H9 (cell line): ENCODE results near the gene HRH1. TPM values are rescaled to one million over a fixed set of nuclear protein-coding genes. Genes with fewer than 3 reads are reported as not detected.
"Not testable (repeated sequence)": the region's sequence is repeated elsewhere in the genome, so short reads cannot be mapped to it uniquely, and the experiment has no call there.

Source experiments
- DNase-seq: peaks from one replicate; pipeline ENCODE4 v3.0.0-alpha.2; 2017
- H2AFZ ChIP-seq: one replicate; pipeline ENCODE4 v1.6.1; 2013; ENCODE audit warnings: mild to moderate bottlenecking, low read length, control low read depth, moderate library complexity
- H2AK5ac ChIP-seq: 2 replicates; pipeline ENCODE4 v1.6.1; 2013; ENCODE audit warnings: low read length, control low read depth, mixed read lengths; ENCODE audit not compliant: insufficient read length
- H2BK120ac ChIP-seq: one replicate; pipeline ENCODE4 v1.6.1; 2013; ENCODE audit warnings: low read depth, mild to moderate bottlenecking, low read length, control low read depth, inconsistent platforms; ENCODE audit not compliant: poor library complexity, severe bottlenecking
- H2BK12ac ChIP-seq: 2 replicates; pipeline ENCODE4 v1.6.1; 2013; ENCODE audit warnings: low read length, control low read depth, mixed read lengths, low read depth; ENCODE audit not compliant: insufficient read length
- H2BK15ac ChIP-seq: 2 replicates; pipeline ENCODE4 v1.6.1; 2013; ENCODE audit warnings: low read depth, low read length, control low read depth
- H2BK20ac ChIP-seq: one replicate; pipeline ENCODE4 v1.6.1; 2013; ENCODE audit warnings: low read depth, mild to moderate bottlenecking, low read length, control low read depth, inconsistent platforms; ENCODE audit not compliant: poor library complexity, severe bottlenecking
- H2BK5ac ChIP-seq: 2 replicates; pipeline ENCODE4 v1.6.1; 2013; ENCODE audit warnings: low read length, control low read depth, mixed read lengths; ENCODE audit not compliant: insufficient read length
- H3K14ac ChIP-seq: 2 replicates; pipeline ENCODE4 v1.6.1; 2013; ENCODE audit warnings: low read length, control low read depth; ENCODE audit not compliant: insufficient read depth
- H3K18ac ChIP-seq: 2 replicates; pipeline ENCODE4 v1.6.1; 2013; ENCODE audit warnings: low read depth, mild to moderate bottlenecking, mixed read lengths, low read length, control low read depth; ENCODE audit not compliant: insufficient read length
- H3K23ac ChIP-seq: 2 replicates; pipeline ENCODE4 v1.6.1; 2013; ENCODE audit warnings: low read length, control low read depth, mixed read lengths, low read depth; ENCODE audit not compliant: insufficient read length
- H3K23me2 ChIP-seq: 2 replicates; pipeline ENCODE4 v1.6.1; 2013; ENCODE audit warnings: low read depth, mild to moderate bottlenecking, mixed read lengths, low read length, control low read depth; ENCODE audit not compliant: insufficient read length, poor library complexity, severe bottlenecking
- H3K27ac ChIP-seq: 2 replicates; pipeline ENCODE4 v1.5.1; 2013; ENCODE audit warnings: low read length, control low read depth, mixed read lengths, low read depth; ENCODE audit not compliant: insufficient read length
- H3K27me3 ChIP-seq: 2 replicates; pipeline ENCODE4 v1.6.1; 2013; ENCODE audit warnings: low read length, control low read depth, inconsistent platforms; ENCODE audit not compliant: insufficient read depth
- H3K4ac ChIP-seq: 2 replicates; pipeline ENCODE4 v1.6.1; 2013; ENCODE audit warnings: low read depth, mild to moderate bottlenecking, control low read depth, inconsistent platforms, low read length, moderate library complexity
- H3K4me1 ChIP-seq: 2 replicates; pipeline ENCODE4 v1.6.1; 2013; ENCODE audit warnings: low read length, control low read depth, inconsistent platforms; ENCODE audit not compliant: insufficient read depth
- H3K4me2 ChIP-seq: 2 replicates; pipeline ENCODE4 v1.6.1; 2013; ENCODE audit warnings: low read length, control low read depth, mixed read lengths; ENCODE audit not compliant: insufficient read length, insufficient read depth
- H3K56ac ChIP-seq: 2 replicates; pipeline ENCODE4 v1.6.1; 2013; ENCODE audit warnings: low read depth, mild to moderate bottlenecking, mixed read lengths, low read length, control low read depth; ENCODE audit not compliant: insufficient read length
- H3K79me1 ChIP-seq: 2 replicates; pipeline ENCODE4 v1.6.1; 2013; ENCODE audit warnings: low read depth, mild to moderate bottlenecking, moderate library complexity, low read length, control low read depth, inconsistent platforms; ENCODE audit not compliant: insufficient read depth, poor library complexity, severe bottlenecking
- H3K79me2 ChIP-seq: 2 replicates; pipeline ENCODE4 v1.6.1; 2013; ENCODE audit warnings: low read length, control low read depth, inconsistent platforms; ENCODE audit not compliant: insufficient read depth
- H3K9ac ChIP-seq: 2 replicates; pipeline ENCODE4 v1.6.1; 2013; ENCODE audit warnings: low read length, control low read depth, mixed read lengths; ENCODE audit not compliant: insufficient read length; ENCODE audit errors: extremely low read depth
- H3K9me3 ChIP-seq: one replicate; pipeline ENCODE4 v1.6.1; 2013; ENCODE audit warnings: low read depth, low read length, inconsistent platforms; ENCODE audit not compliant: control insufficient read depth
- H3T11ph ChIP-seq: one replicate; pipeline ENCODE4 v1.6.1; 2013; ENCODE audit warnings: mild to moderate bottlenecking, low read length, control low read depth, inconsistent platforms
- H4K20me1 ChIP-seq: one replicate; pipeline ENCODE4 v1.6.1; 2013; ENCODE audit not compliant: control insufficient read depth, insufficient read length, insufficient read depth
- H4K5ac ChIP-seq: 2 replicates; pipeline ENCODE4 v1.6.1; 2013; ENCODE audit warnings: low read depth, mild to moderate bottlenecking, mixed read lengths, low read length, control low read depth; ENCODE audit not compliant: insufficient read length
- H4K8ac ChIP-seq: replicated peaks from 2 replicates; pipeline ENCODE4 v1.6.1; 2013; ENCODE audit warnings: low read length, control low read depth, mixed read lengths, low read depth; ENCODE audit not compliant: insufficient read length
- H4K91ac ChIP-seq: 2 replicates; pipeline ENCODE4 v1.6.1; 2013; ENCODE audit warnings: low read depth, mild to moderate bottlenecking, moderate library complexity, mixed read lengths, low read length, control low read depth; ENCODE audit not compliant: insufficient read length
- H3K27ac Mint-ChIP-seq, 3 experiments: 2 replicates in 2 of 3; 3 replicates in 1 of 3; pipeline ENCODE4 v1.8.0; 2020 to 2021; ENCODE audit warnings: mixed read lengths in 3 of 3, mild to moderate bottlenecking in 1 of 3, moderate library complexity in 1 of 3
- H3K27me3 Mint-ChIP-seq: 2 replicates; pipeline ENCODE4 v1.8.0; 2021; ENCODE audit warnings: low read depth, mild to moderate bottlenecking, moderate library complexity, mixed read lengths
- H3K36me3 Mint-ChIP-seq, 3 experiments: 2 replicates in 2 of 3; 3 replicates in 1 of 3; pipeline ENCODE4 v1.8.0; 2020 to 2021; ENCODE audit warnings: low read depth in 3 of 3, mixed read lengths in 3 of 3; ENCODE audit not compliant: insufficient read depth in 1 of 3
- H3K4me1 Mint-ChIP-seq, 2 experiments: 2 replicates each; pipeline ENCODE4 v1.8.0; 2020; ENCODE audit warnings: mixed read lengths in 2 of 2
- H3K4me3 Mint-ChIP-seq, 2 experiments: 2 replicates in 1 of 2; 3 replicates in 1 of 2; pipeline ENCODE4 v1.8.0; 2020 to 2021; ENCODE audit warnings: mild to moderate bottlenecking in 2 of 2, mixed read lengths in 2 of 2, moderate library complexity in 1 of 2
- H3K9me3 Mint-ChIP-seq, 2 experiments: 2 replicates in 1 of 2; 3 replicates in 1 of 2; pipeline ENCODE4 v1.8.0; 2020; ENCODE audit warnings: mild to moderate bottlenecking in 2 of 2, mixed read lengths in 2 of 2, moderate library complexity in 1 of 2
- CTCF ChIP-seq: fragments of 200-600 bp; sonication (generic); conservative IDR thresholded peaks from 3 replicates; pipeline ENCODE4 v1.8.0; 2021; ENCODE audit warnings: antibody characterized with exemption, mild to moderate bottlenecking
- WGBS: extraction: QIAGEN DNeasy Blood & Tissue Kit; methylation state at CpG from one replicate; pipeline ENCODE4 v1.1.7; 2013; ENCODE audit warnings: missing lambda C conversion rate, low lambda C conversion rate, mixed read lengths; ENCODE audit not compliant: insufficient read length; ENCODE audit errors: extremely low coverage; 5-methylcytosine and 5-hydroxymethylcytosine counted together
- long read RNA-seq: library from polyadenylated mRNA; unstranded; transcript quantifications from one replicate; pipeline ENCODE4 v2.0.0, GENCODE V29; 2020
- total RNA-seq: library from RNA; stranded (reverse); gene quantifications from 2 replicates; pipeline ENCODE4 v1.2.1, GENCODE V29; 2021

Gene HRH1
- 0.31 and 0.74 TPM in 2 replicates for total RNA-seq
- long read RNA-seq, full-length matches to known transcripts: 4 of 4 reads
- long read RNA-seq, partial matches to known transcripts: 0 of 4 reads
- long read RNA-seq, other reads (novel, unspliced or antisense): 0 of 4 reads

GRCh38 chr3:11154036-11154952, at the start of gene HRH1:
Gene HRH1, plus strand, starts transcription at chr3:11154493. Its CDS starts 104,545 bp downstream, at chr3:11259038.
- H3K9ac ChIP-seq: no peak within 1 kb of the TSS
- peaks cover 14 to 16% of the 10 kb centered on the region in 2 experiments for H3K4me1 Mint-ChIP-seq

DNA sequence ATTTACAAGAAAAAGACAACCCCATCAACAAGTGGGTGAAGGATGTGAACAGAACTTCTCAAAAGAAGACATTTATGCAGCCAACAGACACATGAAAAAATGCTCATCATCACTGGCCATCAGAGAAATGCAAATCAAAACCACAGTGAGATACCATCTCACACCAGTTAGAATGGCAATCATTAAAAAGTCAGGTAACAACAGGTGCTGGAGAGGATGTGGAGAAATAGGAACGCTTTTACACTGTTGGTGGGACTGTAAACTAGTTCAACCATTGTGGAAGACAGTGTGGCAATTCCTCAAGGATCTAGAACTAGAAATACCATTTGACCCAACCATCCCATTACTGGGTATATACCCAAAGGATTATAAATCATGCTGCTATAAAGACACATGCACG, 41.0 kb upstream of the HRH1 start:
- H3K4me1 ChIP-seq, H2AK5ac ChIP-seq, H3K23ac ChIP-seq, H3K9me3 Mint-ChIP-seq, H3K79me2 ChIP-seq, H3K18ac ChIP-seq, H3K27me3 ChIP-seq, H3K27ac ChIP-seq, H3K27ac Mint-ChIP-seq, H3K14ac ChIP-seq, H3T11ph ChIP-seq, H2BK120ac ChIP-seq, H3K4me1 Mint-ChIP-seq, H3K56ac ChIP-seq, H3K4me2 ChIP-seq, H2BK5ac ChIP-seq, H3K4me3 Mint-ChIP-seq, H4K5ac ChIP-seq, H3K79me1 ChIP-seq, H3K4ac ChIP-seq, H2BK15ac ChIP-seq, H2AFZ ChIP-seq, H4K8ac ChIP-seq, H2BK12ac ChIP-seq, H4K20me1 ChIP-seq, H3K9me3 ChIP-seq, H3K9ac ChIP-seq, DNase-seq, H3K36me3 Mint-ChIP-seq, H4K91ac ChIP-seq, H2BK20ac ChIP-seq, H3K23me2 ChIP-seq: not testable (repeated sequence)
- no CpG with 5 or more reads among the region's 2 CpGs for WGBS
- peaks cover 19% of the 10 kb centered on the region for H3K27me3 Mint-ChIP-seq

More at GRCh38 chr3:11154036-11154952, at the start of gene HRH1:
- no peaks in the 10 kb centered on the region for H3K36me3 Mint-ChIP-seq
- Histone ChIP-seq H2AFZ (no peak within 1 kb of the TSS), H2BK5ac (no peak within 1 kb of the TSS), H4K91ac (no peak within 1 kb of the TSS), H3K14ac (no peak within 1 kb of the TSS), H3K4me2 (peak within 1 kb of the TSS; percentile 88), H2AK5ac (no peak within 1 kb of the TSS), H2BK120ac (no peak within 1 kb of the TSS), H3K27ac (no peak within 1 kb of the TSS), H3K79me1 (no peaks in the 10 kb centered on the region), H3K23ac (no peak within 1 kb of the TSS), H3K18ac (no peak within 1 kb of the TSS), H3K4ac (no peak within 1 kb of the TSS), H3K27me3 (peaks cover 19% of the 10 kb centered on the region; the same call in 1 of the 2 replicates), H3T11ph (no peak within 1 kb of the TSS), H4K8ac (no peak within 1 kb of the TSS), H3K79me2 (no peaks in the 10 kb centered on the region), H3K9me3 (no peaks in the 10 kb centered on the region), H2BK12ac (no peak within 1 kb of the TSS), H2BK20ac (no peak within 1 kb of the TSS), H3K4me1 (no peaks in the 10 kb centered on the region), H4K20me1 (no peaks in the 10 kb centered on the region), H2BK15ac (no peak within 1 kb of the TSS), H3K23me2 (peaks cover 13% of the 10 kb centered on the region), H3K56ac (no peak within 1 kb of the TSS), H4K5ac (no peak within 1 kb of the TSS)
- WGBS: no CpG with 5 or more reads among the region's 98 CpGs
- H3K27ac Mint-ChIP-seq: no peak within 1 kb of the TSS
- H3K27me3 Mint-ChIP-seq: peaks cover 82% of the 10 kb centered on the region
- no peaks in the 10 kb centered on the region for H3K9me3 Mint-ChIP-seq
- H3K4me3 Mint-ChIP-seq: peak within 1 kb of the TSS; percentile 72 to 90
- DNase-seq: no peak
- no peak for TF ChIP-seq CTCF
